Measurements from ENCODE around the gene COA7. TPM values are rescaled to one million over a fixed set of nuclear protein-coding genes. Genes with fewer than 3 reads are reported as not detected.

The COA7 gene
- total and polyA plus RNA-seq, 12 donors: 3.9 to 22.4 (median 14.8) TPM

DNA sequence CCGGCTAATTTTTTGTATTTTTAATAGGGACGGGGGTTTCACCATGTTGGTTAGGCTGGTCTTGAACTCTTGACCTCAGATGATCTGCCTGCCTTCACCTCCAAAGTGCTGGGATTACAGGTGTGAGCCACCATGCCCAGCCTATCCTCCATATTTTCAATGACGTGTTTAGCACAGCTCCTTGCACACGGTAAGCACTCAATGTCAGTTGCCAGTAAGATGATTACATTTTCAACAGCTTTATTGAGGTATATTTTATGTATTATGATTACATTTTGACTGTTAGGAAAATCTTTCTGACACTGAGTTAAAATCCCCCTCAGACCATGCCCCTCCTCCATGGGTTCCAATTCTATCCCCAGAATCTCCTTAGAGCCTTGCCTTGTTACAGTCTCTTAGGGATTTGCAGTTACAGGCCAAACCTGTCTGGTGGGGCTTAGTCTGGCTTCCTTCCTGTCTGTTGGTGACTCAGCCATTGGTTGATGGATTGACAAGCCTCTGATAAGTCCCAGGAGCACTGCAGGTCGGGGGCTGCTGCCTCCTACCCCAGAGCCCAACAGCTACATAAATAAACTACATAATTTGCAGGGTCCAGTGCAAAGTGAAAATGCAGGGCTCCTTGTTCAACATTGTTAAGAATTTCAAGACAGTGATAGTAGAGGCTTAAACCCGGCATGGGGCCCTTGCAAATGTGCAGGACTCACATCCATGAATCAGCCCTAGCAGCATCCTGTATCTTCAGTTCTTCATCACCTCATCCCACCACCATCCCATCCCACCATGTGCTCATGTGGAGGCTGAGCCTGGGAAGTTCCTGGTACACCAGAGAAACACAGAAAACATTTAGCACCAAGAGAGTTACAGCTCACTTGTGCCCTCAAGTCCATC, 23.4 kb downstream of the COA7 start:
- intact Hi-C loops (cut with DNase I): loop anchor here in 1 of 10 donors (10.0 kb wide), 1 partner anchor 120 kb away; the partner anchor contains the start of gene TUT4
- TF ChIP-seq, protein P1, sequence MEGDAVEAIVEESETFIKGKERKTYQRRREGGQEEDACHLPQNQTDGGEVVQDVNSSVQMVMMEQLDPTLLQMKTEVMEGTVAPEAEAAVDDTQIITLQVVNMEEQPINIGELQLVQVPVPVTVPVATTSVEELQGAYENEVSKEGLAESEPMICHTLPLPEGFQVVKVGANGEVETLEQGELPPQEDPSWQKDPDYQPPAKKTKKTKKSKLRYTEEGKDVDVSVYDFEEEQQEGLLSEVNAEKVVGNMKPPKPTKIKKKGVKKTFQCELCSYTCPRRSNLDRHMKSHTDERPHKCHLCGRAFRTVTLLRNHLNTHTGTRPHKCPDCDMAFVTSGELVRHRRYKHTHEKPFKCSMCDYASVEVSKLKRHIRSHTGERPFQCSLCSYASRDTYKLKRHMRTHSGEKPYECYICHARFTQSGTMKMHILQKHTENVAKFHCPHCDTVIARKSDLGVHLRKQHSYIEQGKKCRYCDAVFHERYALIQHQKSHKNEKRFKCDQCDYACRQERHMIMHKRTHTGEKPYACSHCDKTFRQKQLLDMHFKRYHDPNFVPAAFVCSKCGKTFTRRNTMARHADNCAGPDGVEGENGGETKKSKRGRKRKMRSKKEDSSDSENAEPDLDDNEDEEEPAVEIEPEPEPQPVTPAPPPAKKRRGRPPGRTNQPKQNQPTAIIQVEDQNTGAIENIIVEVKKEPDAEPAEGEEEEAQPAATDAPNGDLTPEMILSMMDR (IDR thresholded peaks at IDR 0.05): no peak
- ATAC-seq (no peak), DNase-seq (no peak)
- Histone ChIP-seq H3K27ac (no peak overlapping the region), H3K27me3 (no peaks in the 10 kb centered on the region), H3K4me3 (no peak overlapping the region), H3K36me3 (no peaks in the 10 kb centered on the region), H3K4me1 (peaks cover 0 to 19% (median 10%) of the 10 kb centered on the region in 9 donors), H3K9me3 (no peaks in the 10 kb centered on the region)
- 66 to 67% methylated on average over 6 of the region's 6 CpGs for WGBS, 2 donors

DNA sequence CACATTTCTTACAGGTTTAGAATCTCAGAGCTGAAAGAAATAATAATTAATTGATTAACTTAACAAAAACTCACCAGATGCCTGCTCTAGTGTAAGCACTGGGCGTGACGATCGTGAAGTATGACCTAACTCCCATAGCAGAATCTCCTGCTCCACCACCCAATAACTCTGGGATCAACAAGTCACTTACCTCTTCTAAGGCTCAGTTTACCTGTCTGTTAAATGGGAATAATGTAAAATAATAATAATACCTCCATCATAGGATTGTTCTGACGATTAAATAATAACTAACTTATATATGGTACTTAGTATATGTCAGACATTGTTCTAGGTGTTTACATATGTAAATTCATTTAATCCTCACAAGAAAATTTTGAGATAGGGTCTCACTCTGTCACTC, 24.6 kb downstream of the COA7 start:
- Histone ChIP-seq H3K4me3 (no peak overlapping the region), H3K36me3 (no peaks in the 10 kb centered on the region), H3K27ac (no peak overlapping the region), H3K4me1 (peaks cover 0 to 19% (median 10%) of the 10 kb centered on the region in 9 donors), H3K9me3 (no peaks in the 10 kb centered on the region), H3K27me3 (no peaks in the 10 kb centered on the region)
- intact Hi-C loops (cut with DNase I): loop anchor here in 1 of 10 donors (10.0 kb wide), 1 partner anchor 119 kb away; the partner anchor contains the start of gene TUT4
- DNase-seq (no peak), ATAC-seq (no peak)
- 88 to 98% methylated on average over 4 of the region's 4 CpGs for WGBS, 2 donors
- TF ChIP-seq, protein P1 (IDR thresholded peaks at IDR 0.05): no peak

DNA sequence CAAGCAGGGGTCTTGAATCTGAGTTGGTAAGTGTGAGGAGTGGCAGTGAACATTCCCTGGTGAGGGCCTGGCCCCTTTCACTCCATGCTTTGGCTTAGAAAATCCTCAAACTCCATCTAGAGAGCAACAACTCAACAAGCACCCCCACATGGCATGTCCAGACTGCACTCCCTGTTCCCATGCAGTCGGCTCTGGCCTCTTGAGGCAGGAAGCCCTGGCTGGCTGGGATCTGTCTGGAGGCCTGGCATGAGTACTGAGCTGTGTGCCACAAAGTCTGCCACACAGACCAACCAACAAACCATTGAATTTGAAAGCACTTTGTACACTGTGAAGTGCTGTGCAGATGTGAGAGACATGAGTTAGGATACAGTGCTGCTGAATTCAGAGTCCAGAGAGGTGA, 25.2 kb downstream of the COA7 start:
- WGBS, 2 donors: 13 to 16% methylated on average over 1 of the region's 1 CpG
- peak in 4 of 8 donors; percentile 46 to 84 (median 48) for ATAC-seq
- Histone ChIP-seq H3K4me3 (no peak overlapping the region), H3K27ac (no peak overlapping the region), H3K4me1 (peaks cover 0 to 19% (median 10%) of the 10 kb centered on the region in 9 donors), H3K36me3 (no peaks in the 10 kb centered on the region), H3K9me3 (no peaks in the 10 kb centered on the region), H3K27me3 (no peaks in the 10 kb centered on the region)
- no peak for DNase-seq
- intact Hi-C loops (cut with DNase I): loop anchor here in 1 of 10 donors (10.0 kb wide), 1 partner anchor 118 kb away; the partner anchor contains the start of gene TUT4
- TF ChIP-seq, protein P1 (IDR thresholded peaks at IDR 0.05): no peak

DNA sequence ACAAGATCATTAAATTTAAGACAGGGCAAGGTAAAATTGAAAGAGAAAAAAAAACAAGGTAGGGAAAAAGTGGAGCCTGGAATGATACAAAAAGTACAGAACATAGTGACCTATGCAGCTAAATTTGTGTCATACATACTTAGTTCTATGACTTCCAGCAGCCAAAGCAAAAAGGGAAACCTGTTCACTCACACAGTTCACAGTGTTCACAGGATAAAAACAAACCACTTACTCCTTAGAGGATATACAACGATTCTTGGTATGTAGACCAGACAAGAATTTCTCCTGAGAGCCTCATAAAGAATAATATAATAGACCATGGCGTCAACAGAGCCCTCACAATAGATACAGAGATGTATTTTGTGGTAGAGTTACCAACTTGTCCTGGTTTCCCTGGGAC, 27.5 kb downstream of the COA7 start:
- no peaks in the 10 kb centered on the region for H3K9me3 ChIP-seq
- no peak for DNase-seq
- H3K4me1 ChIP-seq: no peaks in the 10 kb centered on the region
- H3K36me3 ChIP-seq: no peaks in the 10 kb centered on the region
- intact Hi-C loops (cut with DNase I): loop anchor here in 1 of 10 donors (10.0 kb wide), 1 partner anchor 116 kb away; the partner anchor contains the start of gene TUT4
- H3K27ac ChIP-seq: no peak overlapping the region
- no peaks in the 10 kb centered on the region for H3K27me3 ChIP-seq
- WGBS, 2 donors: 68% methylated on average over 2 of the region's 2 CpGs
- H3K4me3 ChIP-seq: no peak overlapping the region
- TF ChIP-seq, protein P1 (IDR thresholded peaks at IDR 0.05): no peak
- no peak for ATAC-seq
